Measurements from ENCODE around the gene DEGS2.

Gene DEGS2

DNA sequence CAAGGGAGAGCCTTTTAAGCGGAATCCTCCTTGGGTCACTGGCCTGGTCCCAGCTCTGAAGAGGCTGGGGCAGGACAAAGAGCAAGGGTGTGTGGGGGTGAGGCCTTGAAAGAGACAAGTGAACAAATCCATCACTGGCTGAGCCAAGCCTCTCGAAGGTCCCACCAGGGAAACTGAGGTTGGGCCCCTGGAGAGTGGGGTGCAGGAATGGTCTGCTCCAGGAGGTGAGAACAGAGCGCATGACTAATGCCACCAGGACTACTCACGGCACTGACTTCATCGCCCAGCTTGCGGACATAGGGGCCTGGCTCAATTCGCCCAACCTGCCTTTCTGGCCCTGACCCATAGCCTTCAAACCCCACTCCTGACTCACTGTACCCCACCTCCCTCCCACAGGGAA, 19.2 kb upstream of the DEGS2 start:
- Histone ChIP-seq H3K4me1 (ENCODE audit: control insufficient read depth, insufficient read depth, low read length) (no peaks in the 10 kb centered on the region), H3K36me3 (ENCODE audit: control insufficient read depth in 2 of 2, insufficient read depth in 1 of 2, low read length in 2 of 2) (no peaks in the 10 kb centered on the region), H3K4me3 (ENCODE audit: low read depth, low read length) (no peak overlapping the region), H3K9me3 (ENCODE audit: control insufficient read depth, insufficient read depth, low read depth, low read length) (no peaks in the 10 kb centered on the region), H3K27ac (ENCODE audit: extremely low read depth, low read depth, low read length) (no peak overlapping the region)
- CTCF ChIA-PET = interaction anchor here (0.6 to 2.0 kb wide), 3 partner anchors 14 to 189 kb away, joined by 4 to 8 read pairs (median 5); no protein-coding TSS in a partner anchor
- POLR2A ChIA-PET = no interaction called here
- TF ChIP-seq SP7 (tag by site-specific recombination; IDR thresholded peaks at IDR 0.05) (no peak), REPIN1 (tag by site-specific recombination; IDR thresholded peaks at IDR 0.05; ENCODE audit: low read depth) (no peak), ZNF629 (tag by site-specific recombination; IDR thresholded peaks at IDR 0.05) (no peak), ZNF174 (tag by site-specific recombination; IDR thresholded peaks at IDR 0.05) (no peak), ZNF701 (tag by site-specific recombination; IDR thresholded peaks at IDR 0.05) (no peak), KLF1 (tag by site-specific recombination; IDR thresholded peaks at IDR 0.05) (no peak)
- TF ChIP-seq, protein P1, sequence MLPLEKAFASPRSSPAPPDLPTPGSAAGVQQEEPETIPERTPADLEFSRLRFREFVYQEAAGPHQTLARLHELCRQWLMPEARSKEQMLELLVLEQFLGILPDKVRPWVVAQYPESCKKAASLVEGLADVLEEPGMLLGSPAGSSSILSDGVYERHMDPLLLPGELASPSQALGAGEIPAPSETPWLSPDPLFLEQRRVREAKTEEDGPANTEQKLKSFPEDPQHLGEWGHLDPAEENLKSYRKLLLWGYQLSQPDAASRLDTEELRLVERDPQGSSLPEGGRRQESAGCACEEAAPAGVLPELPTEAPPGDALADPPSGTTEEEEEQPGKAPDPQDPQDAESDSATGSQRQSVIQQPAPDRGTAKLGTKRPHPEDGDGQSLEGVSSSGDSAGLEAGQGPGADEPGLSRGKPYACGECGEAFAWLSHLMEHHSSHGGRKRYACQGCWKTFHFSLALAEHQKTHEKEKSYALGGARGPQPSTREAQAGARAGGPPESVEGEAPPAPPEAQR (tag by site-specific recombination; IDR thresholded peaks at IDR 0.05) = no peak
- TF ChIP-seq, protein P2, sequence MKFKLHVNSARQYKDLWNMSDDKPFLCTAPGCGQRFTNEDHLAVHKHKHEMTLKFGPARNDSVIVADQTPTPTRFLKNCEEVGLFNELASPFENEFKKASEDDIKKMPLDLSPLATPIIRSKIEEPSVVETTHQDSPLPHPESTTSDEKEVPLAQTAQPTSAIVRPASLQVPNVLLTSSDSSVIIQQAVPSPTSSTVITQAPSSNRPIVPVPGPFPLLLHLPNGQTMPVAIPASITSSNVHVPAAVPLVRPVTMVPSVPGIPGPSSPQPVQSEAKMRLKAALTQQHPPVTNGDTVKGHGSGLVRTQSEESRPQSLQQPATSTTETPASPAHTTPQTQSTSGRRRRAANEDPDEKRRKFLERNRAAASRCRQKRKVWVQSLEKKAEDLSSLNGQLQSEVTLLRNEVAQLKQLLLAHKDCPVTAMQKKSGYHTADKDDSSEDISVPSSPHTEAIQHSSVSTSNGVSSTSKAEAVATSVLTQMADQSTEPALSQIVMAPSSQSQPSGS (tag by site-specific recombination; IDR thresholded peaks at IDR 0.05; ENCODE audit: low read depth) = no peak
- TF ChIP-seq, protein P3, sequence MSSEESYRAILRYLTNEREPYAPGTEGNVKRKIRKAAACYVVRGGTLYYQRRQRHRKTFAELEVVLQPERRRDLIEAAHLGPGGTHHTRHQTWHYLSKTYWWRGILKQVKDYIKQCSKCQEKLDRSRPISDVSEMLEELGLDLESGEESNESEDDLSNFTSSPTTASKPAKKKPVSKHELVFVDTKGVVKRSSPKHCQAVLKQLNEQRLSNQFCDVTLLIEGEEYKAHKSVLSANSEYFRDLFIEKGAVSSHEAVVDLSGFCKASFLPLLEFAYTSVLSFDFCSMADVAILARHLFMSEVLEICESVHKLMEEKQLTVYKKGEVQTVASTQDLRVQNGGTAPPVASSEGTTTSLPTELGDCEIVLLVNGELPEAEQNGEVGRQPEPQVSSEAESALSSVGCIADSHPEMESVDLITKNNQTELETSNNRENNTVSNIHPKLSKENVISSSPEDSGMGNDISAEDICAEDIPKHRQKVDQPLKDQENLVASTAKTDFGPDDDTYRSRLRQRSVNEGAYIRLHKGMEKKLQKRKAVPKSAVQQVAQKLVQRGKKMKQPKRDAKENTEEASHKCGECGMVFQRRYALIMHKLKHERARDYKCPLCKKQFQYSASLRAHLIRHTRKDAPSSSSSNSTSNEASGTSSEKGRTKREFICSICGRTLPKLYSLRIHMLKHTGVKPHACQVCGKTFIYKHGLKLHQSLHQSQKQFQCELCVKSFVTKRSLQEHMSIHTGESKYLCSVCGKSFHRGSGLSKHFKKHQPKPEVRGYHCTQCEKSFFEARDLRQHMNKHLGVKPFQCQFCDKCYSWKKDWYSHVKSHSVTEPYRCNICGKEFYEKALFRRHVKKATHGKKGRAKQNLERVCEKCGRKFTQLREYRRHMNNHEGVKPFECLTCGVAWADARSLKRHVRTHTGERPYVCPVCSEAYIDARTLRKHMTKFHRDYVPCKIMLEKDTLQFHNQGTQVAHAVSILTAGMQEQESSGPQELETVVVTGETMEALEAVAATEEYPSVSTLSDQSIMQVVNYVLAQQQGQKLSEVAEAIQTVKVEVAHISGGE (tag by site-specific recombination; conservative IDR thresholded peaks at IDR 0.05; ENCODE audit: low read depth) = no peak
- TF ChIP-seq, protein P4, sequence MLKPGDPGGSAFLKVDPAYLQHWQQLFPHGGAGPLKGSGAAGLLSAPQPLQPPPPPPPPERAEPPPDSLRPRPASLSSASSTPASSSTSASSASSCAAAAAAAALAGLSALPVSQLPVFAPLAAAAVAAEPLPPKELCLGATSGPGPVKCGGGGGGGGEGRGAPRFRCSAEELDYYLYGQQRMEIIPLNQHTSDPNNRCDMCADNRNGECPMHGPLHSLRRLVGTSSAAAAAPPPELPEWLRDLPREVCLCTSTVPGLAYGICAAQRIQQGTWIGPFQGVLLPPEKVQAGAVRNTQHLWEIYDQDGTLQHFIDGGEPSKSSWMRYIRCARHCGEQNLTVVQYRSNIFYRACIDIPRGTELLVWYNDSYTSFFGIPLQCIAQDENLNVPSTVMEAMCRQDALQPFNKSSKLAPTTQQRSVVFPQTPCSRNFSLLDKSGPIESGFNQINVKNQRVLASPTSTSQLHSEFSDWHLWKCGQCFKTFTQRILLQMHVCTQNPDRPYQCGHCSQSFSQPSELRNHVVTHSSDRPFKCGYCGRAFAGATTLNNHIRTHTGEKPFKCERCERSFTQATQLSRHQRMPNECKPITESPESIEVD (tag by site-specific recombination; IDR thresholded peaks at IDR 0.05) = no peak
- TF ChIP-seq, protein P5, sequence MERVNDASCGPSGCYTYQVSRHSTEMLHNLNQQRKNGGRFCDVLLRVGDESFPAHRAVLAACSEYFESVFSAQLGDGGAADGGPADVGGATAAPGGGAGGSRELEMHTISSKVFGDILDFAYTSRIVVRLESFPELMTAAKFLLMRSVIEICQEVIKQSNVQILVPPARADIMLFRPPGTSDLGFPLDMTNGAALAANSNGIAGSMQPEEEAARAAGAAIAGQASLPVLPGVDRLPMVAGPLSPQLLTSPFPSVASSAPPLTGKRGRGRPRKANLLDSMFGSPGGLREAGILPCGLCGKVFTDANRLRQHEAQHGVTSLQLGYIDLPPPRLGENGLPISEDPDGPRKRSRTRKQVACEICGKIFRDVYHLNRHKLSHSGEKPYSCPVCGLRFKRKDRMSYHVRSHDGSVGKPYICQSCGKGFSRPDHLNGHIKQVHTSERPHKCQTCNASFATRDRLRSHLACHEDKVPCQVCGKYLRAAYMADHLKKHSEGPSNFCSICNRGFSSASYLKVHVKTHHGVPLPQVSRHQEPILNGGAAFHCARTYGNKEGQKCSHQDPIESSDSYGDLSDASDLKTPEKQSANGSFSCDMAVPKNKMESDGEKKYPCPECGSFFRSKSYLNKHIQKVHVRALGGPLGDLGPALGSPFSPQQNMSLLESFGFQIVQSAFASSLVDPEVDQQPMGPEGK (tag by site-specific recombination; IDR thresholded peaks at IDR 0.05) = no peak

DNA sequence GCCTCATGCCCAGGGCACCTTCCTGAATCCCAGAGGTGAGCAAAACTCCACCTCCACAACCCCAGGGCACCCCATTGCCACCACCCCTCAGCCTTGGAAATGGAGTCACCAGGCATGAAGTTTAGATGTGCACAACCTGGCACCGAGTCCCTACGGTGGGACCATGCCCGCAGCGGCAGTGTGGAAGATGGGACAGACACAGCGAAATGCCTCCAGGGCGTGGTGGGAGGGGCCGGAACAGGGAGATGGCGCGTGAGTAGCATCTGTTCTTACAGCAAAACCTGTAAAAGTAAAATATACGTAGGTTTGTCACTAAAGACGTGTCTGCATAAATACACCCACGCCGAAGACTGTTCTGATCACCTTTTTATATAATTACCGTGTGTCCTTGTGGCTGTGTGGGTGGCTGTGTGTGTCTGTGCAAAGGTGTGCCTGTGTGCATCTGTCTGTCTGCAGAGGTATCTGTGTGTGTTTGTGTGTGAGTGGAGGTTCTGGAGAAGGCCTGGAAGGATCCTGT, 17.4 kb upstream of the DEGS2 start:
- H3K4me3 ChIP-seq (ENCODE audit: low read depth, low read length) = no peak overlapping the region
- no peak overlapping the region for H3K27ac ChIP-seq (ENCODE audit: extremely low read depth, low read depth, low read length)
- CTCF ChIA-PET = no interaction called here
- no peaks in the 10 kb centered on the region for H3K36me3 ChIP-seq (ENCODE audit: control insufficient read depth in 2 of 2, insufficient read depth in 1 of 2, low read length in 2 of 2)
- H3K9me3 ChIP-seq (ENCODE audit: control insufficient read depth, insufficient read depth, low read depth, low read length) = no peaks in the 10 kb centered on the region
- POLR2A ChIA-PET = no interaction called here
- no peaks in the 10 kb centered on the region for H3K4me1 ChIP-seq (ENCODE audit: control insufficient read depth, insufficient read depth, low read length)
- TF ChIP-seq ZBTB48 (tag by site-specific recombination; IDR thresholded peaks at IDR 0.05) (0 out of 2 replicates have a peak, but pooled peaks have one; percentile 22), ZFHX2 (tag by site-specific recombination; conservative IDR thresholded peaks at IDR 0.05) (0 out of 2 replicates have a peak, but pooled peaks have one; percentile 25), ZNF155 (tag by site-specific recombination; IDR thresholded peaks at IDR 0.05) (no peak), OSR2 (tag by site-specific recombination; IDR thresholded peaks at IDR 0.05) (no peak), ZNF266 (tag by site-specific recombination; IDR thresholded peaks at IDR 0.05; ENCODE audit: low read depth) (no peak), ZNF16 (tag by site-specific recombination; IDR thresholded peaks at IDR 0.05; ENCODE audit: low read depth) (no peak), ZNF561 (tag by site-specific recombination; IDR thresholded peaks at IDR 0.05; ENCODE audit: borderline replicate concordance) (no peak)
- TF ChIP-seq, protein P6, sequence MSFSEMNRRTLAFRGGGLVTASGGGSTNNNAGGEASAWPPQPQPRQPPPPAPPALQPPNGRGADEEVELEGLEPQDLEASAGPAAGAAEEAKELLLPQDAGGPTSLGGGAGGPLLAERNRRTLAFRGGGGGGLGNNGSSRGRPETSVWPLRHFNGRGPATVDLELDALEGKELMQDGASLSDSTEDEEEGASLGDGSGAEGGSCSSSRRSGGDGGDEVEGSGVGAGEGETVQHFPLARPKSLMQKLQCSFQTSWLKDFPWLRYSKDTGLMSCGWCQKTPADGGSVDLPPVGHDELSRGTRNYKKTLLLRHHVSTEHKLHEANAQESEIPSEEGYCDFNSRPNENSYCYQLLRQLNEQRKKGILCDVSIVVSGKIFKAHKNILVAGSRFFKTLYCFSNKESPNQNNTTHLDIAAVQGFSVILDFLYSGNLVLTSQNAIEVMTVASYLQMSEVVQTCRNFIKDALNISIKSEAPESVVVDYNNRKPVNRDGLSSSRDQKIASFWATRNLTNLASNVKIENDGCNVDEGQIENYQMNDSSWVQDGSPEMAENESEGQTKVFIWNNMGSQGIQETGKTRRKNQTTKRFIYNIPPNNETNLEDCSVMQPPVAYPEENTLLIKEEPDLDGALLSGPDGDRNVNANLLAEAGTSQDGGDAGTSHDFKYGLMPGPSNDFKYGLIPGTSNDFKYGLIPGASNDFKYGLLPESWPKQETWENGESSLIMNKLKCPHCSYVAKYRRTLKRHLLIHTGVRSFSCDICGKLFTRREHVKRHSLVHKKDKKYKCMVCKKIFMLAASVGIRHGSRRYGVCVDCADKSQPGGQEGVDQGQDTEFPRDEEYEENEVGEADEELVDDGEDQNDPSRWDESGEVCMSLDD (tag by site-specific recombination; IDR thresholded peaks at IDR 0.05) = no peak
- TF ChIP-seq, protein P7, sequence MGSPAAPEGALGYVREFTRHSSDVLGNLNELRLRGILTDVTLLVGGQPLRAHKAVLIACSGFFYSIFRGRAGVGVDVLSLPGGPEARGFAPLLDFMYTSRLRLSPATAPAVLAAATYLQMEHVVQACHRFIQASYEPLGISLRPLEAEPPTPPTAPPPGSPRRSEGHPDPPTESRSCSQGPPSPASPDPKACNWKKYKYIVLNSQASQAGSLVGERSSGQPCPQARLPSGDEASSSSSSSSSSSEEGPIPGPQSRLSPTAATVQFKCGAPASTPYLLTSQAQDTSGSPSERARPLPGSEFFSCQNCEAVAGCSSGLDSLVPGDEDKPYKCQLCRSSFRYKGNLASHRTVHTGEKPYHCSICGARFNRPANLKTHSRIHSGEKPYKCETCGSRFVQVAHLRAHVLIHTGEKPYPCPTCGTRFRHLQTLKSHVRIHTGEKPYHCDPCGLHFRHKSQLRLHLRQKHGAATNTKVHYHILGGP (tag by site-specific recombination; IDR thresholded peaks at IDR 0.05) = no peak

Data from HEK293 (cell line).